GM18519 (cell line): ENCODE data around the gene DIS3L.
"Not testable (repeated sequence)": the region's sequence is repeated elsewhere in the genome, so short reads cannot be mapped to it uniquely, and the experiment has no call there.

Source experiments
- ATAC-seq: cut with Tn5 transposase; IDR thresholded peaks from one replicate; pipeline ENCODE4 v1.9.1; 2021; ENCODE audit warnings: mild to moderate bottlenecking, moderate library complexity; ENCODE audit not compliant: unreplicated experiment, low FRiP score

Gene DIS3L

GRCh38 chr15:66293419-66294156 lies at the start of gene DIS3L:
Gene DIS3L, plus strand, starts transcription at chr15:66293568. Its CDS starts 29 bp downstream, at chr15:66293597.
- peak; percentile 42 for ATAC-seq

GRCh38 chr15:66245832-66246231 lies 47.5 kb upstream of the DIS3L start:
- ATAC-seq: not testable (repeated sequence)

- ATAC-seq: no peak
These were observed 46.4 kb upstream of the DIS3L start for GRCh38 chr15:66246937-66247336.

- no peak for ATAC-seq
These were observed 43.7 kb upstream of the DIS3L start for GRCh38 chr15:66249605-66250174.

GRCh38 chr15:66251065-66251789 lies 42.1 kb upstream of the DIS3L start:
- no peak for ATAC-seq

- no peak for ATAC-seq
These were observed 41.3 kb upstream of the DIS3L start for GRCh38 chr15:66251790-66252684.

- no peak for ATAC-seq
These were observed 40.5 kb upstream of the DIS3L start for GRCh38 chr15:66252685-66253417.

- no peak for ATAC-seq
These were observed 39.8 kb upstream of the DIS3L start, which contains the start of gene MEGF11 for GRCh38 chr15:66253418-66254088. Gene MEGF11, minus strand, starts transcription at chr15:66253750. Its CDS starts 125,347 bp downstream, at chr15:66128403.

- no peak for ATAC-seq
These were observed 39.0 kb upstream of the DIS3L start for GRCh38 chr15:66254089-66254950.

GRCh38 chr15:66254951-66255676 lies 38.3 kb upstream of the DIS3L start:
- ATAC-seq: no peak

GRCh38 chr15:66256692-66257091 lies 36.7 kb upstream of the DIS3L start:
- ATAC-seq: no peak

GRCh38 chr15:66261056-66261455 lies 32.3 kb upstream of the DIS3L start:
- no peak for ATAC-seq

GRCh38 chr15:66262837-66263236 lies 30.5 kb upstream of the DIS3L start:
- ATAC-seq: not testable (repeated sequence)

GRCh38 chr15:66264859-66265513 lies 28.4 kb upstream of the DIS3L start:
- no peak for ATAC-seq

GRCh38 chr15:66269326-66270090 lies 23.9 kb upstream of the DIS3L start:
- ATAC-seq: no peak

- no peak for ATAC-seq
These were observed 22.4 kb upstream of the DIS3L start for GRCh38 chr15:66270932-66271331.
